Measurements from ENCODE around the gene SKI.
A peak's percentile ranks its signal among the peaks of the same experiment; 100 is the strongest.

Gene SKI

DNA sequence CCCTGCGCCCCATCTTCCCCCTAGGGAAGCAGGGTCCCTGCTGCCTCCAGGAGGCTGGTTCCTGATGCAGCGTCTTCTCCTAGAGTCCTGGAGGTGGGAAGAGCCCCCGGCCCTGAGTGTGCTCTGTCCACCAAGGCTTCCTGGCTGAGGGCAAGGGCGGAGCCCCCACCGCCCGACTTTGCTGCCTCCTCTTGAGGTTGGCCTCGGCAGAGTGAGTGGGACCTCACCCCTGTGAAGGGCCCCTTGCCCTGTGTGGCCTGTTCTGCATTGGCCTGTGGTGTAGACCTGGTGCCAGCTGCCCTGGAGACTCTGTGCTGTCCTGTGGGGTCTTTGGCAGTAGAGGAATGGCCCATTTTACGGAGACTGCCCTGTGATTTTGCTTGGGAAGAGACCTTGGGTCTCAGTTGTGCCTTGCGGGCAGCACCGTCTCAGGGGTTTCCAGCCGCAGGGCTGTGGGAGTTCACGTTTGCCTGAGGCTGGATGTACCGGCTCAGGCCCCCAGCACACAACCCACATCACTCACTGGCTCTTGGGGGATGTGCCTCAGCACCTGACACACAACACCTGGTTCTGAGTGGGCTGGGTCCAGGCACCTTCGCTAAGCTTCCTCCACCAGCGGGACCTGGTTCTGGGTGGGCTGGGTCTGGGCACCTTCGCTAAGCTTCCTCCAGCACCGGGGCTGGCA is 73.6 kb downstream of the SKI start:
- Histone ChIP-seq H3K4me3 (ENCODE audit: low read length) (peak overlapping the region; percentile 85), H3K4me1 (ENCODE audit: low read length) (peaks cover 28% of the 10 kb centered on the region), H2AFZ (ENCODE audit: low read depth, low read length) (no peak overlapping the region), H3K27ac (ENCODE audit: low read length) (peak overlapping the region; percentile 93), H3K27me3 (ENCODE audit: low read depth, low read length) (no peaks in the 10 kb centered on the region), H3K79me2 (ENCODE audit: low read length) (peaks cover 53% of the 10 kb centered on the region), H3K36me3 (replicated peaks; ENCODE audit: low read depth, low read length) (no peaks in the 10 kb centered on the region), H4K20me1 (ENCODE audit: insufficient read depth, low read length) (peaks cover 37% of the 10 kb centered on the region), H3K4me2 (ENCODE audit: low read length) (peak overlapping the region; percentile 97), H3K9me3 (ENCODE audit: insufficient read depth, low read length) (no peaks in the 10 kb centered on the region), H3K9ac (ENCODE audit: low read length) (peak overlapping the region; percentile 91)
- TF ChIP-seq EZH2phosphoT487 (IDR thresholded peaks at IDR 0.05; ENCODE audit: low read depth), result no peak
- TF ChIP-seq, protein P1, sequence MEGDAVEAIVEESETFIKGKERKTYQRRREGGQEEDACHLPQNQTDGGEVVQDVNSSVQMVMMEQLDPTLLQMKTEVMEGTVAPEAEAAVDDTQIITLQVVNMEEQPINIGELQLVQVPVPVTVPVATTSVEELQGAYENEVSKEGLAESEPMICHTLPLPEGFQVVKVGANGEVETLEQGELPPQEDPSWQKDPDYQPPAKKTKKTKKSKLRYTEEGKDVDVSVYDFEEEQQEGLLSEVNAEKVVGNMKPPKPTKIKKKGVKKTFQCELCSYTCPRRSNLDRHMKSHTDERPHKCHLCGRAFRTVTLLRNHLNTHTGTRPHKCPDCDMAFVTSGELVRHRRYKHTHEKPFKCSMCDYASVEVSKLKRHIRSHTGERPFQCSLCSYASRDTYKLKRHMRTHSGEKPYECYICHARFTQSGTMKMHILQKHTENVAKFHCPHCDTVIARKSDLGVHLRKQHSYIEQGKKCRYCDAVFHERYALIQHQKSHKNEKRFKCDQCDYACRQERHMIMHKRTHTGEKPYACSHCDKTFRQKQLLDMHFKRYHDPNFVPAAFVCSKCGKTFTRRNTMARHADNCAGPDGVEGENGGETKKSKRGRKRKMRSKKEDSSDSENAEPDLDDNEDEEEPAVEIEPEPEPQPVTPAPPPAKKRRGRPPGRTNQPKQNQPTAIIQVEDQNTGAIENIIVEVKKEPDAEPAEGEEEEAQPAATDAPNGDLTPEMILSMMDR (IDR thresholded peaks at IDR 0.05; ENCODE audit: low read depth, low read length), result no peak

DNA sequence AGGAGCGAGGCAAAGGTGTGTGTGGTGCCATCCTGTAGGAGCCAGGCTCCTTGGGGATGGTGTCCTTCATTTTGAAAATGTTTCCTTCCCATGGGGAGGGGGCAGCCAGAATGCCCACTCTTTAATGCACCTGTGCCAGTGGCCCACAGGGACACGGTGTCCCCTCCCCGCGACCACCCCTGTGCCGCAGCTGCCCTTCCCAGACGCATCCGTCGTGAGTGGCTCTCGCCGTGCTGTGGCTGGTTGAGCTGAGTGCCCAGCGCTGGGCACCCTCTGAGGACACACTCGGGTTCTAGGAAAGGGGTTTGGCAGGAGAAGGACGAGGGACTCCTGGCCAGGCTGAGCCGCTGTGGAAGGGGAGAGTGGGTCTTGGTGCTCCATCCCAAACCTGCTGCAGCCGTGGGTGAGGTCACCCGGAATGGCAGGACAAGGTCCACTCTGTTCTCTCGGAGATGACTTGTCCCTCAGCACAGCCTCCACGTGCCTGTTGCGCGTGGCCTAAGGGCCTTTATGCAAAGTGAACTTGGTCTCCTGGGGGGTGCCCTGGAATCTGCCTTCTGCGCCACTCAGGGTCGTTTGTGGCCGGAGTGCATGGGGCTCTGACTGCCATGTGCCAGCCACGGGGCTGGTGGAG is 74.3 kb downstream of the SKI start:
- Histone ChIP-seq H4K20me1 (ENCODE audit: insufficient read depth, low read length) (peaks cover 31% of the 10 kb centered on the region), H3K4me1 (ENCODE audit: low read length) (peaks cover 28% of the 10 kb centered on the region), H3K4me3 (ENCODE audit: low read length) (no peak overlapping the region), H3K9ac (ENCODE audit: low read length) (no peak overlapping the region), H3K27ac (ENCODE audit: low read length) (no peak overlapping the region), H3K9me3 (ENCODE audit: insufficient read depth, low read length) (no peaks in the 10 kb centered on the region), H3K79me2 (ENCODE audit: low read length) (peaks cover 48% of the 10 kb centered on the region), H3K4me2 (ENCODE audit: low read length) (no peak overlapping the region), H3K27me3 (ENCODE audit: low read depth, low read length) (no peaks in the 10 kb centered on the region), H3K36me3 (replicated peaks; ENCODE audit: low read depth, low read length) (peaks cover 2% of the 10 kb centered on the region), H2AFZ (ENCODE audit: low read depth, low read length) (no peak overlapping the region)
- no peak for TF ChIP-seq EZH2phosphoT487 (IDR thresholded peaks at IDR 0.05; ENCODE audit: low read depth)
- TF ChIP-seq, protein P1 (IDR thresholded peaks at IDR 0.05; ENCODE audit: low read depth, low read length), result no peak

DNA sequence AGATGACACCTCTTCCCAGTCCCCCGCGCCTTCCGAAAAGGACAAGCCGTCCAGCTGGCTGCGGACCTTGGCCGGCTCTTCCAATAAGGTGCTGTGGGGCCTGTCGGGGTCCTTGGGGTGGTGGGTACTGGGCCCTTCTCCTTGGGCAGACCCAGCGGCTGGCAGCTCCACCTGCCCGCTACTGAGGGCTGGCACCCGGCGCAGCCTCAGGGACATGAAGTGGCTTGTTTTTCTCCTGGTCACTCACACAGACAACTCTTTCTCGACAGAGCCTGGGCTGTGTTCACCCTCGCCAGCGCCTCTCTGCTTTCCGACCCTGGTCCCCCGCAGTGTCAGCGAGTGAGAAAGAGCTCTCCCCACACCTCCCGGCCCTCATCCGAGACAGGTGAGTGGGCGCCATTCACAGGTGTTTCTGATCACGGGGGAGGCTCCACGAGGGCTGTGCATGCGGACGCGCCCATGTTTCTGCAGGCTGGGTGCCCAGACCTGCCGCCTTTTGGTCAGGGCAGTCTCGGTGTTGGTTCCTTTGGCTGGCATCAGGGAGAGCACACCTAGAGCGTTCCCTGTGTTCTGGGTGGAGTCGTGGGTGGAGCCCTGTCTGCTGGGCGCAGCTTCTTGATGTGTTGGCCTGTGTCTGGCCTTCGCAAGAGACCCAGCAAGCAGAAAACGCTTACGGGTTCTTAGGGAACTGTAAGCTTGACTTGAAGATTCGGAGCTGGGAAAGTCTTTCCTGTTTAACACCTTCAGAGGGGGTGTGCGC is 75.1 kb downstream of the SKI start:
- no peak overlapping the region for H3K4me2 ChIP-seq (ENCODE audit: low read length)
- peaks cover 41% of the 10 kb centered on the region for H3K79me2 ChIP-seq (ENCODE audit: low read length)
- H4K20me1 ChIP-seq (ENCODE audit: insufficient read depth, low read length), result peaks cover 23% of the 10 kb centered on the region
- no peak overlapping the region for H3K4me3 ChIP-seq (ENCODE audit: low read length)
- no peak overlapping the region for H3K9ac ChIP-seq (ENCODE audit: low read length)
- H3K36me3 ChIP-seq (replicated peaks; ENCODE audit: low read depth, low read length), result peaks cover 4% of the 10 kb centered on the region
- peaks cover 28% of the 10 kb centered on the region for H3K4me1 ChIP-seq (ENCODE audit: low read length)
- no peaks in the 10 kb centered on the region for H3K27me3 ChIP-seq (ENCODE audit: low read depth, low read length)
- H3K27ac ChIP-seq (ENCODE audit: low read length), result no peak overlapping the region
- TF ChIP-seq EZH2phosphoT487 (IDR thresholded peaks at IDR 0.05; ENCODE audit: low read depth), result no peak
- TF ChIP-seq, protein P1 (IDR thresholded peaks at IDR 0.05; ENCODE audit: low read depth, low read length), result no peak
- H2AFZ ChIP-seq (ENCODE audit: low read depth, low read length), result no peak overlapping the region
- no peaks in the 10 kb centered on the region for H3K9me3 ChIP-seq (ENCODE audit: insufficient read depth, low read length)

DNA sequence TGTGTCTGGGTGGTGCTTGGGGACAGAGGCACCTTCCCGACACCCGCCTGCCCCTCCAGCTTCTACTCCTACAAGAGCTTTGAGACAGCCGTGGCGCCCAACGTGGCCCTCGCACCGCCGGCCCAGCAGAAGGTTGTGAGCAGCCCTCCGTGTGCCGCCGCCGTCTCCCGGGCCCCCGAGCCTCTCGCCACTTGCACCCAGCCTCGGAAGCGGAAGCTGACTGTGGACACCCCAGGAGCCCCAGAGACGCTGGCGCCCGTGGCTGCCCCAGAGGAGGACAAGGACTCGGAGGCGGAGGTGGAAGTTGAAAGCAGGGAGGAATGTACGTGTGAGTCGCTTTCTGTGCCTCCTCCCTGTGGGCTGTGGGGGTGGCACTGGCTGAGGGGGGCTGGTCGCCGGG is 75.7 kb downstream of the SKI start:
- H3K79me2 ChIP-seq (ENCODE audit: low read length), result peaks cover 35% of the 10 kb centered on the region
- H3K4me2 ChIP-seq (ENCODE audit: low read length), result no peak overlapping the region
- H4K20me1 ChIP-seq (ENCODE audit: insufficient read depth, low read length), result peaks cover 18% of the 10 kb centered on the region
- peaks cover 4% of the 10 kb centered on the region for H3K36me3 ChIP-seq (replicated peaks; ENCODE audit: low read depth, low read length)
- no peak overlapping the region for H2AFZ ChIP-seq (ENCODE audit: low read depth, low read length)
- peaks cover 28% of the 10 kb centered on the region for H3K4me1 ChIP-seq (ENCODE audit: low read length)
- no peak overlapping the region for H3K27ac ChIP-seq (ENCODE audit: low read length)
- H3K9me3 ChIP-seq (ENCODE audit: insufficient read depth, low read length), result no peaks in the 10 kb centered on the region
- no peak overlapping the region for H3K4me3 ChIP-seq (ENCODE audit: low read length)
- no peak for TF ChIP-seq EZH2phosphoT487 (IDR thresholded peaks at IDR 0.05; ENCODE audit: low read depth)
- TF ChIP-seq, protein P1 (IDR thresholded peaks at IDR 0.05; ENCODE audit: low read depth, low read length), result no peak
- no peaks in the 10 kb centered on the region for H3K27me3 ChIP-seq (ENCODE audit: low read depth, low read length)
- no peak overlapping the region for H3K9ac ChIP-seq (ENCODE audit: low read length)

Data from OCI-LY3 (cell line).